ENCODE data around the gene GARNL3.

Gene GARNL3

DNA sequence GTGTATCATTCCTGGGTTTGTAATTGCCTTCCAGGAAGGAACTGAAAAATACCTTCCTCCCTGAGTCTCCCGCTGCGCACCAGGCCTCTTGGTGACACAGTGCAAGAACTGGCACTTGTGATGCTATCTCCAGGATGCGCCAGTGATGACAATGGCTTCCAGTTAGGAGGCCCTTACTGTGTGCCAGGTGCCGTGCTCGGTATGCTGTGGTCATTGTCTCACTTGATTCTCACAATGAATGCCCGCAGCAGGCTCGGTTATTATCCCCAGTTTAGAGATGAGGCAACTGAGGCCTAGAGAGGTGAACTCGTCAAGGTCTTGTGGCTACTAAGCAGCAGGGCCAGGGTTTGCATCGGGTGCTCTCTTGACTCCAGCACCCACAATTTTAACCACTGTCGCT, 100.9 kb downstream of the GARNL3 start:
- H3K4me3 ChIP-seq (ENCODE audit: low read depth, low read length), result no peak overlapping the region
- TF ChIP-seq, protein P1, sequence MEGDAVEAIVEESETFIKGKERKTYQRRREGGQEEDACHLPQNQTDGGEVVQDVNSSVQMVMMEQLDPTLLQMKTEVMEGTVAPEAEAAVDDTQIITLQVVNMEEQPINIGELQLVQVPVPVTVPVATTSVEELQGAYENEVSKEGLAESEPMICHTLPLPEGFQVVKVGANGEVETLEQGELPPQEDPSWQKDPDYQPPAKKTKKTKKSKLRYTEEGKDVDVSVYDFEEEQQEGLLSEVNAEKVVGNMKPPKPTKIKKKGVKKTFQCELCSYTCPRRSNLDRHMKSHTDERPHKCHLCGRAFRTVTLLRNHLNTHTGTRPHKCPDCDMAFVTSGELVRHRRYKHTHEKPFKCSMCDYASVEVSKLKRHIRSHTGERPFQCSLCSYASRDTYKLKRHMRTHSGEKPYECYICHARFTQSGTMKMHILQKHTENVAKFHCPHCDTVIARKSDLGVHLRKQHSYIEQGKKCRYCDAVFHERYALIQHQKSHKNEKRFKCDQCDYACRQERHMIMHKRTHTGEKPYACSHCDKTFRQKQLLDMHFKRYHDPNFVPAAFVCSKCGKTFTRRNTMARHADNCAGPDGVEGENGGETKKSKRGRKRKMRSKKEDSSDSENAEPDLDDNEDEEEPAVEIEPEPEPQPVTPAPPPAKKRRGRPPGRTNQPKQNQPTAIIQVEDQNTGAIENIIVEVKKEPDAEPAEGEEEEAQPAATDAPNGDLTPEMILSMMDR (IDR thresholded peaks at IDR 0.05; ENCODE audit: low read depth, low read length, missing control alignments), result no peak
- no peak for DNase-seq (ENCODE audit: low read depth)

DNA sequence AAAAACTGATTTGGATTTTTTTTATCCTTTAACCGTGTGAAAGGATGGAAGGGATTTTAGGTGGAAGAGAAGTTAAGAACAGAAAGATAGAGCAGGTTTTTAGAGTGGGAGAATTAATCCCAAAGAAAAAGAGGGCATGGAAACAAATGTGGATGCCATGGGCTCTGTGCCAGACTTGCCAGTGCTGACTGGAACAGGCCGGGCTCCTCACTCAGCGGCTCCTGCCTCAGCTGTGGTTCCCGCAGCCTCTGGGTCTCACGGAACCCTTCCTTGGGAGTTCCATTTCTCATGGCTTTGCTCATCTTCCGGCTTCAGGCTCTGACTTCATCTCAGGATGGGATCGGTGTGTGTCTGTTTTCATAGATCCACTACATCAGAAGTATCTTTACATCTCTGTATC, 102.0 kb downstream of the GARNL3 start:
- TF ChIP-seq, protein P1 (IDR thresholded peaks at IDR 0.05; ENCODE audit: low read depth, low read length, missing control alignments), result no peak
- H3K4me3 ChIP-seq (ENCODE audit: low read depth, low read length), result no peak overlapping the region
- DNase-seq (ENCODE audit: low read depth), result no peak

DNA sequence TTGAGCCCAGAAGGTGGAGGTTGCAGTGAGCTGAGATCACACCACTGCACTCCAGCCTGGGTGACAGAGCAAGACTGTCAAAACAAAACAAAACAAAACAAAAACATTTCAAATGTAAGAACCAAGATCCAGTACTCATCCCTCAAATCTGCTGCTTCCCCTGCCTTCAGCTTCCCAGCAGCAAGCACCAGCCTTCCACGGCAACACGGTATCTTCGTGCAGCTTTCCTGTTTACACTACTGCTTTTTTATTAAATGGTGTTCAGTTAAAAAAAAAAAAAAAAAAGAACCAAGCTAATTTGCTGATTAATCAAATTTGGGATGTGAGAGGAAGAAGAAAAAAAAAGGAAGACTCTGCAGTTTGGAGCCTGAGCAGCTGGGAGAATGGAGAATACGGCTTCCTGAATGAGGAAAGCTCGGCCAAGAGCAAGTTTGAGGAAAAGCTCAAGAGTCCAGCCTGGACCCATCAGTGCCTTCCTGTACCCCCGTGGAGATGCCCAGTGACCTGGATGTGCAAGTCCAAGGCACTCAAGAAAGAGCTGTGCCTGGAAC, 104.4 kb downstream of the GARNL3 start:
- DNase-seq (ENCODE audit: low read depth), result no peak
- TF ChIP-seq, protein P1 (IDR thresholded peaks at IDR 0.05; ENCODE audit: low read depth, low read length, missing control alignments), result no peak
- H3K4me3 ChIP-seq (ENCODE audit: low read depth, low read length), result no peak overlapping the region

DNA sequence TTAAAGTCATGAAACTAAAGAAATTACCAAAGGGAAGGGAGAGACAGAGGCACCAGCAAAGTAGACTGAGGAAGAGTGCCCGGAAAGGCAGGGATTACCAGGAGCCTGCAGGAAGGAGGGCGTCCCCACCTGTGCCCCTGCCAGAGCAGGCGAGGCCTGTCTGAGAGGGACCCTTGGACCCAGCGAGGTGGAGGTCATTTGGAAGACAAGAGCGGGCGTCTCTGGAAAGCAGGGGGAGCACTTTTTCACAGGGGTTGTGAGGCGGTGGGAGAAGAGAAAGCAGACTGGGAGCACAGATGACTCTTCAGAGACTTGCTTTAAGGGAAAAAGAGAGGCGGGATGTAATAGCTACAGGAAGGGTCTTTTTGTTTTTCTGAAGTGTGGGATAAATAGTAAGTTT, 104.9 kb downstream of the GARNL3 start:
- TF ChIP-seq, protein P1 (IDR thresholded peaks at IDR 0.05; ENCODE audit: low read depth, low read length, missing control alignments), result no peak
- DNase-seq (ENCODE audit: low read depth), result no peak
- H3K4me3 ChIP-seq (ENCODE audit: low read depth, low read length), result no peak overlapping the region

DNA sequence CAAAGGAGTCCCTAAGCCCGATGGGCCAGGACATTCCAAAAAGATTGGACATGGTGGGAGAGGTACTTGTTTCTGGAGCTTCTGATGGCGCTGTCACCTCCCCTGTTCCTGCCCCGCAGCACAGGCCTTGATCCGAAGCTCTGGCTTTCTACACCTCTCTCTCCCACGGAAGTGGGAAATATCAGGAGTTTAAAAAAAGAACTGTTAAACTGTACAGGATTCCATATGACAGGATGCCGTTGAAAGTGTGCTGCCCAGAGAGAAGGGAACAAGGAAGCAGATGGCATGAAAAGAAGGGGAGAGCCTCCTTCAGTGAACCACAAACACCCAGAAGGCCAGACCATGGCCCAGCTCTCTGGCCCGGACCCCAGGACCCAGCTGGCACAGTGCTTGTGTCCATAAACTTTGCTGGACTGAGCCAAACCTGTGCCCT, 105.6 kb downstream of the GARNL3 start:
- no peak overlapping the region for H3K4me3 ChIP-seq (ENCODE audit: low read depth, low read length)
- DNase-seq (ENCODE audit: low read depth), result no peak
- TF ChIP-seq, protein P1 (IDR thresholded peaks at IDR 0.05; ENCODE audit: low read depth, low read length, missing control alignments), result no peak

DNA sequence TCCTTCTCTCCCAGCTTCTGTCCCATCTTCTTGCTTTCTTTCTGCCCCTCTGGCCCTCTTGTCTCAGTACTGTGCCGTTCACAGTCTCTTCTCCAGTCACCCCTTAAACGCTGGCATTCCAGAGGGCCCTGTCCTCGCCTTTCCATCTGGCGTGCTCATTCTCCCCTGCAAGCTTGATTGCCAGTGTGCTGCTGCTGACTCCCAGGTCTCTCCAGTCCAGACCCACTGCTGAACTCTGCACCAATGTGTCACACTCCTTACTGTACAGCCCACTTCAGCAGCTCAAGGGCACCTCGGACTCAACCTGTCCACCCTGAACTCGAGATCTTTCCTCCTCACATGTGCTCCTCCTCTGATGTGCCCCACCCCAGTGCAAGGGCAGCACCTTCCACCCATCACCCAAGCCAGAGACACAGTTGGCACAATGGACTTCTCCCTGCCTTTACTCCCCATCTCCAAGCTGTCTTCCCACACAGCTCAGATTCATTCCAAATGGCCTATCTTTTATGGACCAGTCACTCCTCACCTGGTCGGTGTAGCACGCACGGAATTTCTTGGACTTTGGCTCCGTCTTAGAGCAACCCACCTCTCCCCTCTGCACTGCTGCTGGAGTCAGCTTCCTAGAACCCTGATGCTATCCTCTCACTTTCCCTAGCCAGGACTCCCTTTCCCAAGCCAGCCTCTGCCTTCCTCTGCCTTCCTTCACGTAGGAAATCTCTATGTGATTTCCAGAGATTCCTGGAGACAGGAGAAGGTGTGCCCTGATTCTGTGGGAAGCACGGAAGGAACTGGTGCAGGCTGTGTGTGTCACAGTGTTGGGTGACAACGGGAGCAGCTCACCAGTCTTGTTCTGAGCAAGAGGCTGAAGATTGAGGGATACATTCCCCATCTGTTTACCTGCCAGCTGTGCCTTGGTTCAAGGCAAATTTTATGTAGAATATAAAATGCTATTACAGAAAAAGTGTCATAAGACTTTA, 106.4 kb downstream of the GARNL3 start:
- no peak overlapping the region for H3K4me3 ChIP-seq (ENCODE audit: low read depth, low read length)

More for the DNA sequence above, 106.4 kb downstream of the GARNL3 start:
- no peak for DNase-seq (ENCODE audit: low read depth)
- TF ChIP-seq, protein P1 (IDR thresholded peaks at IDR 0.05; ENCODE audit: low read depth, low read length, missing control alignments), result no peak
